ENCODE data around the gene ZCWPW2.

The ZCWPW2 gene

GRCh38 chr3:28406241-28406640 lies 57.7 kb downstream of the ZCWPW2 start (continued):
- TF ChIP-seq ZNF174 (tag by site-specific recombination; IDR thresholded peaks at IDR 0.05): no peak
- no peak for TF ChIP-seq ELK4 (IDR thresholded peaks at IDR 0.05; ENCODE audit: borderline replicate concordance, low read depth, low read length)
- TF ChIP-seq ZNF843 (tag by site-specific recombination; IDR thresholded peaks at IDR 0.05): no peak
- TF ChIP-seq ZNF837 (tag by site-specific recombination; IDR thresholded peaks at IDR 0.05): no peak
- no peak for TF ChIP-seq ZNF658 (tag by site-specific recombination; IDR thresholded peaks at IDR 0.05)
- TF ChIP-seq ZNF704 (tag by site-specific recombination; IDR thresholded peaks at IDR 0.05): no peak
- TF ChIP-seq ZNF48 (tag by site-specific recombination; IDR thresholded peaks at IDR 0.05): no peak

- Histone ChIP-seq H3K9me3 (ENCODE audit: control insufficient read depth, insufficient read depth, low read depth, low read length) (no peaks in the 10 kb centered on the region), H3K27ac (ENCODE audit: extremely low read depth, low read depth, low read length) (no peak overlapping the region), H3K4me3 (ENCODE audit: low read depth, low read length) (no peak overlapping the region), H3K4me1 (ENCODE audit: control insufficient read depth, insufficient read depth, low read length) (no peaks in the 10 kb centered on the region), H3K36me3 (ENCODE audit: control insufficient read depth in 2 of 2, insufficient read depth in 1 of 2, low read length in 2 of 2) (no peaks in the 10 kb centered on the region)
- POLR2A ChIA-PET: no interaction called here
- no peak for TF ChIP-seq ZNF501 (tag by site-specific recombination; IDR thresholded peaks at IDR 0.05)
- no peak for TF ChIP-seq ZNF830 (tag by site-specific recombination; IDR thresholded peaks at IDR 0.05; ENCODE audit: low read depth)
- no peak for TF ChIP-seq ZNF701 (tag by site-specific recombination; IDR thresholded peaks at IDR 0.05)
- TF ChIP-seq ZBTB7A (tag by site-specific recombination; IDR thresholded peaks at IDR 0.05; ENCODE audit: low read depth): no peak
- no peak for TF ChIP-seq ZNF132 (tag by site-specific recombination; IDR thresholded peaks at IDR 0.05; ENCODE audit: borderline replicate concordance)
- TF ChIP-seq ZNF768 (tag by site-specific recombination; IDR thresholded peaks at IDR 0.05): no peak
- no peak for TF ChIP-seq GFI1B (tag by site-specific recombination; IDR thresholded peaks at IDR 0.05)
- no peak for TF ChIP-seq OSR2 (tag by site-specific recombination; IDR thresholded peaks at IDR 0.05)
- TF ChIP-seq, protein P1, sequence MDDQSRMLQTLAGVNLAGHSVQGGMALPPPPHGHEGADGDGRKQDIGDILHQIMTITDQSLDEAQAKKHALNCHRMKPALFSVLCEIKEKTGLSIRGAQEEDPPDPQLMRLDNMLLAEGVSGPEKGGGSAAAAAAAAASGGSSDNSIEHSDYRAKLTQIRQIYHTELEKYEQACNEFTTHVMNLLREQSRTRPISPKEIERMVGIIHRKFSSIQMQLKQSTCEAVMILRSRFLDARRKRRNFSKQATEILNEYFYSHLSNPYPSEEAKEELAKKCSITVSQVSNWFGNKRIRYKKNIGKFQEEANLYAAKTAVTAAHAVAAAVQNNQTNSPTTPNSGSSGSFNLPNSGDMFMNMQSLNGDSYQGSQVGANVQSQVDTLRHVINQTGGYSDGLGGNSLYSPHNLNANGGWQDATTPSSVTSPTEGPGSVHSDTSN (CRISPR knock-in tag; IDR thresholded peaks at IDR 0.05): no peak
- TF ChIP-seq ZNF350 (tag by site-specific recombination; IDR thresholded peaks at IDR 0.05): no peak
- TF ChIP-seq ZNF626 (tag by site-specific recombination; IDR thresholded peaks at IDR 0.05): no peak
- TF ChIP-seq CTCF (tag by site-specific recombination; IDR thresholded peaks at IDR 0.05): no peak
- TF ChIP-seq, protein P2, sequence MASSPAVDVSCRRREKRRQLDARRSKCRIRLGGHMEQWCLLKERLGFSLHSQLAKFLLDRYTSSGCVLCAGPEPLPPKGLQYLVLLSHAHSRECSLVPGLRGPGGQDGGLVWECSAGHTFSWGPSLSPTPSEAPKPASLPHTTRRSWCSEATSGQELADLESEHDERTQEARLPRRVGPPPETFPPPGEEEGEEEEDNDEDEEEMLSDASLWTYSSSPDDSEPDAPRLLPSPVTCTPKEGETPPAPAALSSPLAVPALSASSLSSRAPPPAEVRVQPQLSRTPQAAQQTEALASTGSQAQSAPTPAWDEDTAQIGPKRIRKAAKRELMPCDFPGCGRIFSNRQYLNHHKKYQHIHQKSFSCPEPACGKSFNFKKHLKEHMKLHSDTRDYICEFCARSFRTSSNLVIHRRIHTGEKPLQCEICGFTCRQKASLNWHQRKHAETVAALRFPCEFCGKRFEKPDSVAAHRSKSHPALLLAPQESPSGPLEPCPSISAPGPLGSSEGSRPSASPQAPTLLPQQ (tag by site-specific recombination; IDR thresholded peaks at IDR 0.05): no peak
- CTCF ChIA-PET: interaction anchor here (0.6 kb wide), 1 partner anchor 27 kb away, joined by 4 read pairs; no protein-coding TSS in a partner anchor
Observed at GRCh38 chr3:28449398-28449797, 100.9 kb downstream of the ZCWPW2 start.

Data from HEK293 (cell line).